Activated T-cell treated with anti-CD3 and anti-CD28 coated beads, Interleukin-2, amount 50 U/mL, for 72 hours (primary cell): ENCODE measurements around the gene TUBB4B. TPM values are rescaled to one million over a fixed set of nuclear protein-coding genes. Genes with fewer than 3 reads are reported as not detected.
A peak's percentile ranks its signal among the peaks of the same experiment; 100 is the strongest.
"Not testable (repeated sequence)": the region's sequence is repeated elsewhere in the genome, so short reads cannot be mapped to it uniquely, and the experiment has no call there.

Experiments
- ATAC-seq, 2 donors: fragments of 150-1000 bp; cut with Tn5 transposase; replicated peaks in 1 of 2; 2 replicates each; pipeline ENCODE4 v1.10.0; 2021; ENCODE audit warnings: moderate library complexity in 2 of 2, mild to moderate bottlenecking in 1 of 2
- DNase-seq, 2 donors: peaks; one replicate each; pipeline ENCODE4 v3.0.0; 2021 to 2022; ENCODE audit warnings: mixed read lengths in 1 of 2
- H3K27ac Mint-ChIP-seq: one replicate; pipeline ENCODE4 v1.8.0; 2022; ENCODE audit warnings: mild to moderate bottlenecking, moderate library complexity, mixed read lengths
- H3K27me3 Mint-ChIP-seq: one replicate; pipeline ENCODE4 v1.8.0; 2022; ENCODE audit warnings: low read depth, mixed read lengths
- H3K36me3 Mint-ChIP-seq, 2 donors: one replicate each; pipeline ENCODE4 v1.8.0; 2022; ENCODE audit warnings: mixed read lengths in 2 of 2, mild to moderate bottlenecking in 1 of 2; ENCODE audit not compliant: insufficient read depth in 2 of 2
- H3K4me1 Mint-ChIP-seq: one replicate; pipeline ENCODE4 v1.8.0; 2022; ENCODE audit warnings: low read depth, mixed read lengths
- H3K4me3 Mint-ChIP-seq, 2 donors: one replicate each; pipeline ENCODE4 v1.8.0; 2022; ENCODE audit warnings: mild to moderate bottlenecking in 2 of 2, mixed read lengths in 2 of 2, moderate library complexity in 2 of 2
- H3K9me3 Mint-ChIP-seq, 2 donors: one replicate each; pipeline ENCODE4 v1.8.0; 2022; ENCODE audit warnings: mixed read lengths in 2 of 2
- total RNA-seq, 2 donors: library from RNA; stranded (reverse); gene quantifications; one replicate each; pipeline ENCODE4 v1.2.3, GENCODE V29; 2022

Gene TUBB4B
- total RNA-seq, 2 donors from 2014 or later, result 122 to 128 TPM

GRCh38 chr9:137232101-137232500 is 9.0 kb upstream of the TUBB4B start:
- H3K4me3 Mint-ChIP-seq, result no peak overlapping the region
- ATAC-seq, result no peak
- H3K27me3 Mint-ChIP-seq, result peaks cover 6% of the 10 kb centered on the region
- DNase-seq, result no peak
- H3K27ac Mint-ChIP-seq, result no peak overlapping the region
- no peaks in the 10 kb centered on the region for H3K36me3 Mint-ChIP-seq
- H3K9me3 Mint-ChIP-seq, result no peaks in the 10 kb centered on the region
- H3K4me1 Mint-ChIP-seq, result peaks cover 6% of the 10 kb centered on the region

- DNase-seq (no peak), ATAC-seq (no peak)
- Mint-ChIP-seq H3K4me1 (peaks cover 4% of the 10 kb centered on the region), H3K27ac (no peak overlapping the region), H3K36me3 (no peaks in the 10 kb centered on the region), H3K4me3 (no peak overlapping the region), H3K9me3 (no peaks in the 10 kb centered on the region), H3K27me3 (peaks cover 4% of the 10 kb centered on the region)
These were observed 8.6 kb upstream of the TUBB4B start for GRCh38 chr9:137232510-137232909.

DNA sequence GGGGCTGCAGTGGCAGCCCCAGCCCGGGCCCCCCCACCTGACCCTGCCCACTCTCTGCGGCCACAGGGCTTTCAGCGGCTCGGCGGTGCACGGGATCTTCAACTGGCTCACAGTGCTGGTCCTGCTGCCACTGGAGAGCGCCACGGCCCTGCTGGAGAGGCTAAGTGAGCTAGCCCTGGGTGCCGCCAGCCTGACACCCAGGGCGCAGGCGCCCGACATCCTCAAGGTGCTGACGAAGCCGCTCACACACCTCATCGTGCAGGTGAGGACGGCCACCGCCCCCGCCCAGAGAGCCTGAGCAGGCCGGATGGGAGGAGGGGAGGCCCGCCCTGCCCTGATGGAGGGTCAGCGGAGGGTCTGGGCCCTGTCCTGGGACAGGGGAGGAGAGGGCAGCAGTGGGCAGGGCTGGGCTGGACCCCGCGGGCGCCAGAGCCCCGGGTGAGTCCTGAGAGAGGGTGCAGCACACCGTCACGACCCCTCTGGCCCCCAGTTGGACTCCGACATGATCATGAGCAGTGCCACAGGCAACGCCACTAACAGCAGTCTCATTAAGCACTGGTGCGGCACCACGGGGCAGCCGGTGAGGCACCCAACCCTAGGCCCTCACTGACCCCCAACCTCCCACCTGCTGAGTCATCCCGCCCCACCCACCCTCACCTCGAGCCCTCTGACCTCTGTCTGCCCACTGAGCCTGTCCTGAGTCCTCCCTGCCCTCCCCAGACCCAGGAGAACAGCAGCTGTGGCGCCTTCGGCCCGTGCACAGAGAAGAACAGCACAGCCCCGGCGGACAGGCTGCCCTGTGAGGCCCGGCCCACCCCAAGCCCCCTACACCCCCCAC is 7.7 kb upstream of the TUBB4B start:
- Mint-ChIP-seq H3K27me3 (no peaks in the 10 kb centered on the region), H3K4me3 (no peak overlapping the region), H3K36me3 (no peaks in the 10 kb centered on the region), H3K4me1 (no peaks in the 10 kb centered on the region), H3K9me3 (no peaks in the 10 kb centered on the region), H3K27ac (no peak overlapping the region)
- DNase-seq (no peak), ATAC-seq (no peak)

DNA sequence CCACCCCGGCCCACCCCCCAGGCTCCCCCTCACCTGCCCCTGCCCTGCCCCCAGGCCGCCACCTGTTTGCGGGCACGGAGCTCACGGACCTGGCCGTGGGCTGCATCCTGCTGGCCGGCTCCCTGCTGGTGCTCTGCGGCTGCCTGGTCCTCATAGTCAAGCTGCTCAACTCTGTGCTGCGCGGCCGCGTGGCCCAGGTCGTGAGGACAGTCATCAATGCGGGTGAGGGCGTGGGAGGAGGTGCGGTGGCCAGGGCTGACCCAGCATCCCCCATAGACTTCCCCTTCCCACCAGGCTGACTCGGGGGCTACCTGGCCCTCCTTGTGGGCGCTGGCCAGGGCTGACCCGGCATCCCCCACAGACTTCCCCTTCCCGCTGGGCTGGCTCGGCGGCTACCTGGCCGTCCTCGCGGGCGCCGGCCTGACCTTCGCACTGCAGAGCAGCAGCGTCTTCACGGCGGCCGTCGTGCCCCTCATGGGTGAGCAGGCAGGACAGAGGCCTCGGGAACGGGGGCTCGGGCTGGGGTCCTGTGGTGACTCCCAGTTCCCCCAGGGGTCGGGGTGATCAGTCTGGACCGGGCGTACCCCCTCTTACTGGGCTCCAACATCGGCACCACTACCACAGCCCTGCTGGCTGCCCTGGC is 6.9 kb upstream of the TUBB4B start:
- DNase-seq (no peak), ATAC-seq (no peak)
- H3K4me1 Mint-ChIP-seq, result peaks cover 6% of the 10 kb centered on the region
- H3K9me3 Mint-ChIP-seq, result no peaks in the 10 kb centered on the region
- no peak overlapping the region for H3K27ac Mint-ChIP-seq
- H3K27me3 Mint-ChIP-seq, result no peaks in the 10 kb centered on the region
- H3K4me3 Mint-ChIP-seq, result no peak overlapping the region
- H3K36me3 Mint-ChIP-seq, result no peaks in the 10 kb centered on the region

DNA sequence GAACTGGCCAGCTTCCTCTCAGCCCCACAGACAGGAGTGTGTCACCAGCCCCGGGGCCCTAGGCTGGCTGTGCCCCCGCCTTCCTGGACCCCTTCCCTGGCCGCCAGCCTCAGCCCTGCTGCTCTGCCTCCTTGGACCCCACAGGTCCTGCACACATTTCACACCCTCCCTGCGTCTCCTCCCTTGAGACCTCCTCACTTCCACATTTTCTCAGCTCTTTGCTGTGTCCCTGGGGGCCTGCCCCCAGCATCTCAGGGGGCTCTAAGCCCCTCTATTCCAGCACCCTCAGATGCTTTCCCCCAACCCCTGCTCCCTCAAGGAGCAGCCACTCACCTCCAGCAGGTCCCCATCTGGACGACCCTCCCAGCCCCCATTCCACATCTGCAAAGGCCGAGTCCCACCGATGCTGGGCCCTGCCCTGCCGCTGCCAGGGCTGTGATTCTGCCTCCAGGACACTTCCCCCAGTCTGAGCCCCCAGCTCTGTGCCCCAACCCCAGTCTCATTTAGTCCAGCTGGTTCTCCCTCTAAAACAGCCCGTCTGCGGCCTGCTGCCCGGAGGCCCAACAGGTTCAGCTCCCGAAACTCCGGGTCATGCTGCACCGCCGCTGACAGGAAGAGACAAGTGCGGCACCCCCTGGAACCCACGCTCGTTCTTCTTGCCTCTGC is 6.2 kb upstream of the TUBB4B start:
- no peak for ATAC-seq
- Mint-ChIP-seq H3K27me3 (no peaks in the 10 kb centered on the region), H3K4me3 (no peak overlapping the region)

GRCh38 chr9:137235424-137236237 is 5.5 kb upstream of the TUBB4B start:
- no peak overlapping the region for H3K4me3 Mint-ChIP-seq
- no peak for ATAC-seq

More for the DNA sequence above, 6.2 kb upstream of the TUBB4B start:
- DNase-seq, result no peak
- no peaks in the 10 kb centered on the region for H3K9me3 Mint-ChIP-seq
- peaks cover 7% of the 10 kb centered on the region for H3K4me1 Mint-ChIP-seq
- H3K27ac Mint-ChIP-seq, result no peak overlapping the region
- no peaks in the 10 kb centered on the region for H3K36me3 Mint-ChIP-seq

GRCh38 chr9:137236238-137236935 is 4.7 kb upstream of the TUBB4B start:
- no peaks in the 10 kb centered on the region for H3K9me3 Mint-ChIP-seq
- no peak overlapping the region for H3K27ac Mint-ChIP-seq
- H3K27me3 Mint-ChIP-seq, result no peaks in the 10 kb centered on the region
- peak overlapping the region; percentile 43 to 52 for H3K4me3 Mint-ChIP-seq
- H3K4me1 Mint-ChIP-seq, result peaks cover 7% of the 10 kb centered on the region
- ATAC-seq (peak; percentile 26 to 35), DNase-seq (peak; percentile 93 to 94)
- H3K36me3 Mint-ChIP-seq, result peaks cover 0 to 4% of the 10 kb centered on the region in 2 donors

More at GRCh38 chr9:137235424-137236237, 5.5 kb upstream of the TUBB4B start:
- Mint-ChIP-seq H3K27me3 (no peaks in the 10 kb centered on the region), H3K4me1 (peaks cover 7% of the 10 kb centered on the region), H3K27ac (no peak overlapping the region), H3K36me3 (no peaks in the 10 kb centered on the region), H3K9me3 (no peaks in the 10 kb centered on the region)
- DNase-seq, result no peak

GRCh38 chr9:137236936-137237421 is 4.1 kb upstream of the TUBB4B start:
- Mint-ChIP-seq H3K4me3 (peak overlapping the region; percentile 43 to 52), H3K4me1 (peaks cover 7% of the 10 kb centered on the region), H3K27me3 (no peaks in the 10 kb centered on the region), H3K27ac (no peak overlapping the region), H3K9me3 (no peaks in the 10 kb centered on the region), H3K36me3 (peaks cover 0 to 4% of the 10 kb centered on the region in 2 donors)
- ATAC-seq (no peak), DNase-seq (no peak)

- peak overlapping the region; percentile 18 to 91 for H3K4me3 Mint-ChIP-seq
- ATAC-seq (no peak), DNase-seq (no peak)
- no peaks in the 10 kb centered on the region for H3K9me3 Mint-ChIP-seq
- peaks cover 8 to 9% of the 10 kb centered on the region in 2 donors for H3K36me3 Mint-ChIP-seq
- H3K27ac Mint-ChIP-seq, result no peak overlapping the region
- peaks cover 18% of the 10 kb centered on the region for H3K4me1 Mint-ChIP-seq
- no peaks in the 10 kb centered on the region for H3K27me3 Mint-ChIP-seq
These were observed 3.0 kb upstream of the TUBB4B start for GRCh38 chr9:137237759-137238726.

GRCh38 chr9:137239541-137240200 is 1.4 kb upstream of the TUBB4B start:
- not testable (repeated sequence) for H3K9me3 Mint-ChIP-seq, H3K27me3 Mint-ChIP-seq, DNase-seq, ATAC-seq
- peaks cover 32% of the 10 kb centered on the region for H3K4me1 Mint-ChIP-seq
- H3K27ac Mint-ChIP-seq, result peak overlapping the region; percentile 73
- H3K4me3 Mint-ChIP-seq, result peak overlapping the region; percentile 78 to 91
- peaks cover 9 to 11% of the 10 kb centered on the region in 2 donors for H3K36me3 Mint-ChIP-seq

DNA sequence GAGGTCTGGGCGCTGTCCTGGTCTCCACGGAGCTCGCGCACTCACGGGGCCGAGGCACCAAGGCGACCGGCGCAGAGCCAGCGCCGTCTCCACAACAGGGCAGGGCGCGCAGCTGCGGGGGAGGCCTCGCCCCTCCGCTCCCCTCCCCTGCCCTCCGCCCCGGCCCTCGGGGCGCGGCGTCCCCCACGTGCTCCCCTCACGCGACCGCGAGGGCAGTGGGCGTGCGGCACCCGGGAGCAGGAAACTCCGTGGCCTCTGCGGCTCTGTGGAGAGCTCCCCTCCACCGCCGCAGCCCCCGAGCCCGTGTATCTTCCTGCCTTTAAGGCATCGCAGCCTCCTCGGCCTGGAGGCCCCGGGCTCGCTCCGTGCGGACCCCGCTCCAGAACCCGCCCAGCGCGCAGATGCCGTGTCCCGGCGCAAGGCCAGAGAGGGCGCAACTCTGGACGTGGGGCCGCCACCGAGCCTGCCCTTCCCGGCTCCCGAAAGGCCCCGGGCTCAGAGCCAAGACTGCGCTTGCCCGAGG is 708 bp upstream of the TUBB4B start:
- Mint-ChIP-seq H3K4me1 (peaks cover 32% of the 10 kb centered on the region), H3K27ac (no peak overlapping the region), H3K27me3 (no peaks in the 10 kb centered on the region), H3K36me3 (peaks cover 9 to 11% of the 10 kb centered on the region in 2 donors), H3K9me3 (no peaks in the 10 kb centered on the region), H3K4me3 (peak overlapping the region; percentile 78 to 91)
- peak; percentile 31 to 36 for ATAC-seq
- peak; percentile 74 to 79 for DNase-seq
